ENCODE results near the gene NPY4R2.
"Not testable (repeated sequence)": the region's sequence is repeated elsewhere in the genome, so short reads cannot be mapped to it uniquely, and the experiment has no call there.

NPY4R2 gene

GRCh38 chr10:47937634-47938033 lies 19.2 kb downstream of the NPY4R2 start:
- H3K79me2 ChIP-seq (ENCODE audit: control insufficient read depth, low read length); H3K9me3 ChIP-seq (ENCODE audit: control insufficient read depth, insufficient read depth, low read length); H3K27me3 ChIP-seq (ENCODE audit: control insufficient read depth, low read length); H3K4me2 ChIP-seq (ENCODE audit: low read length); H3F3A ChIP-seq (ENCODE audit: control insufficient read depth, insufficient read depth); H3K27ac ChIP-seq (ENCODE audit: low read depth, low read length); H4K20me1 ChIP-seq (ENCODE audit: control insufficient read depth, insufficient read depth, low read depth, low read length); H3K4me1 ChIP-seq (ENCODE audit: control insufficient read depth, low read length); H3K4me3 ChIP-seq (ENCODE audit: low read length); H3K9me2 ChIP-seq (replicated peaks; ENCODE audit: control insufficient read depth, low read length); H3K36me3 ChIP-seq (ENCODE audit: control insufficient read depth, low read length): not testable (repeated sequence)

GRCh38 chr10:47940821-47941220 lies 22.4 kb downstream of the NPY4R2 start:
- H3K36me3 ChIP-seq (ENCODE audit: control insufficient read depth, low read length); H3K27me3 ChIP-seq (ENCODE audit: control insufficient read depth, low read length); H3K9me3 ChIP-seq (ENCODE audit: control insufficient read depth, insufficient read depth, low read length); H3K27ac ChIP-seq (ENCODE audit: low read depth, low read length); H3K4me1 ChIP-seq (ENCODE audit: control insufficient read depth, low read length); H4K20me1 ChIP-seq (ENCODE audit: control insufficient read depth, insufficient read depth, low read depth, low read length); H3K4me3 ChIP-seq (ENCODE audit: low read length); H3F3A ChIP-seq (ENCODE audit: control insufficient read depth, insufficient read depth); H3K79me2 ChIP-seq (ENCODE audit: control insufficient read depth, low read length); H3K4me2 ChIP-seq (ENCODE audit: low read length); H3K9me2 ChIP-seq (replicated peaks; ENCODE audit: control insufficient read depth, low read length): not testable (repeated sequence)

- not testable (repeated sequence) for H3K27ac ChIP-seq (ENCODE audit: low read depth, low read length); H3K9me2 ChIP-seq (replicated peaks; ENCODE audit: control insufficient read depth, low read length); H3K4me3 ChIP-seq (ENCODE audit: low read length); H3K36me3 ChIP-seq (ENCODE audit: control insufficient read depth, low read length); H3K4me1 ChIP-seq (ENCODE audit: control insufficient read depth, low read length); H4K20me1 ChIP-seq (ENCODE audit: control insufficient read depth, insufficient read depth, low read depth, low read length); H3K27me3 ChIP-seq (ENCODE audit: control insufficient read depth, low read length); H3K9me3 ChIP-seq (ENCODE audit: control insufficient read depth, insufficient read depth, low read length); H3K79me2 ChIP-seq (ENCODE audit: control insufficient read depth, low read length); H3F3A ChIP-seq (ENCODE audit: control insufficient read depth, insufficient read depth); H3K4me2 ChIP-seq (ENCODE audit: low read length)
Measured at GRCh38 chr10:47941379-47941778, 22.9 kb downstream of the NPY4R2 start.

- not testable (repeated sequence) for H3K27ac ChIP-seq (ENCODE audit: low read depth, low read length)
Measured at GRCh38 chr10:47942351-47943019, 24.0 kb downstream of the NPY4R2 start.

GRCh38 chr10:47943328-47943727 lies 24.9 kb downstream of the NPY4R2 start:
- H3K79me2 ChIP-seq (ENCODE audit: control insufficient read depth, low read length); H3K4me3 ChIP-seq (ENCODE audit: low read length); H3K9me3 ChIP-seq (ENCODE audit: control insufficient read depth, insufficient read depth, low read length); H3F3A ChIP-seq (ENCODE audit: control insufficient read depth, insufficient read depth); H3K9me2 ChIP-seq (replicated peaks; ENCODE audit: control insufficient read depth, low read length); H3K36me3 ChIP-seq (ENCODE audit: control insufficient read depth, low read length); H3K4me1 ChIP-seq (ENCODE audit: control insufficient read depth, low read length); H3K27ac ChIP-seq (ENCODE audit: low read depth, low read length); H4K20me1 ChIP-seq (ENCODE audit: control insufficient read depth, insufficient read depth, low read depth, low read length); H3K27me3 ChIP-seq (ENCODE audit: control insufficient read depth, low read length); H3K4me2 ChIP-seq (ENCODE audit: low read length): not testable (repeated sequence)

More at GRCh38 chr10:47942351-47943019, 24.0 kb downstream of the NPY4R2 start:
- H3K27me3 ChIP-seq (ENCODE audit: control insufficient read depth, low read length); H3K9me3 ChIP-seq (ENCODE audit: control insufficient read depth, insufficient read depth, low read length); H3K9me2 ChIP-seq (replicated peaks; ENCODE audit: control insufficient read depth, low read length); H3K4me1 ChIP-seq (ENCODE audit: control insufficient read depth, low read length); H4K20me1 ChIP-seq (ENCODE audit: control insufficient read depth, insufficient read depth, low read depth, low read length); H3K4me2 ChIP-seq (ENCODE audit: low read length); H3K79me2 ChIP-seq (ENCODE audit: control insufficient read depth, low read length); H3K4me3 ChIP-seq (ENCODE audit: low read length); H3F3A ChIP-seq (ENCODE audit: control insufficient read depth, insufficient read depth); H3K36me3 ChIP-seq (ENCODE audit: control insufficient read depth, low read length): not testable (repeated sequence)

GRCh38 chr10:47947424-47947823 lies 29.0 kb downstream of the NPY4R2 start:
- not testable (repeated sequence) for H3K27ac ChIP-seq (ENCODE audit: low read depth, low read length); H3K4me1 ChIP-seq (ENCODE audit: control insufficient read depth, low read length); H4K20me1 ChIP-seq (ENCODE audit: control insufficient read depth, insufficient read depth, low read depth, low read length); H3K9me2 ChIP-seq (replicated peaks; ENCODE audit: control insufficient read depth, low read length); H3K79me2 ChIP-seq (ENCODE audit: control insufficient read depth, low read length); H3K4me3 ChIP-seq (ENCODE audit: low read length); H3K27me3 ChIP-seq (ENCODE audit: control insufficient read depth, low read length); H3K36me3 ChIP-seq (ENCODE audit: control insufficient read depth, low read length); H3K9me3 ChIP-seq (ENCODE audit: control insufficient read depth, insufficient read depth, low read length); H3F3A ChIP-seq (ENCODE audit: control insufficient read depth, insufficient read depth); H3K4me2 ChIP-seq (ENCODE audit: low read length)

GRCh38 chr10:47957158-47957557 lies 38.7 kb downstream of the NPY4R2 start:
- not testable (repeated sequence) for H3K4me2 ChIP-seq (ENCODE audit: low read length); H3K9me2 ChIP-seq (replicated peaks; ENCODE audit: control insufficient read depth, low read length); H3F3A ChIP-seq (ENCODE audit: control insufficient read depth, insufficient read depth); H4K20me1 ChIP-seq (ENCODE audit: control insufficient read depth, insufficient read depth, low read depth, low read length); H3K9me3 ChIP-seq (ENCODE audit: control insufficient read depth, insufficient read depth, low read length); H3K36me3 ChIP-seq (ENCODE audit: control insufficient read depth, low read length); H3K4me1 ChIP-seq (ENCODE audit: control insufficient read depth, low read length); H3K27ac ChIP-seq (ENCODE audit: low read depth, low read length); H3K27me3 ChIP-seq (ENCODE audit: control insufficient read depth, low read length); H3K79me2 ChIP-seq (ENCODE audit: control insufficient read depth, low read length); H3K4me3 ChIP-seq (ENCODE audit: low read length)

- H3K4me1 ChIP-seq (ENCODE audit: control insufficient read depth, low read length); H3K4me3 ChIP-seq (ENCODE audit: low read length); H3K27me3 ChIP-seq (ENCODE audit: control insufficient read depth, low read length); H3K27ac ChIP-seq (ENCODE audit: low read depth, low read length); H3K79me2 ChIP-seq (ENCODE audit: control insufficient read depth, low read length); H4K20me1 ChIP-seq (ENCODE audit: control insufficient read depth, insufficient read depth, low read depth, low read length); H3K36me3 ChIP-seq (ENCODE audit: control insufficient read depth, low read length); H3K4me2 ChIP-seq (ENCODE audit: low read length); H3F3A ChIP-seq (ENCODE audit: control insufficient read depth, insufficient read depth); H3K9me3 ChIP-seq (ENCODE audit: control insufficient read depth, insufficient read depth, low read length); H3K9me2 ChIP-seq (replicated peaks; ENCODE audit: control insufficient read depth, low read length): not testable (repeated sequence)
Measured at GRCh38 chr10:47959677-47960076, 41.2 kb downstream of the NPY4R2 start.

Data from DOHH2 (cell line).